CD4-positive, alpha-beta memory T cell (primary cell): Measurements from ENCODE around the gene GMPR2. TPM values are rescaled to one million over a fixed set of nuclear protein-coding genes. Genes with fewer than 3 reads are reported as not detected.
"Not testable (repeated sequence)": the region's sequence is repeated elsewhere in the genome, so short reads cannot be mapped to it uniquely, and the experiment has no call there.

Source experiments
- CTCF ChIA-PET: fragments of 350-600 bp; sonication (Branson Sonifier 250); formaldehyde crosslinking; loops from one replicate; lab custom pipeline; 2021; ENCODE audit warnings: inconsistent platforms; ENCODE audit not compliant: partially characterized antibody; lab: Charles Lee
- POLR2A ChIA-PET: fragments of 350-600 bp; sonication (Branson Sonifier 250); formaldehyde crosslinking; loops from one replicate; lab custom pipeline; 2021; ENCODE audit not compliant: partially characterized antibody; lab: Charles Lee
- DNase-seq, 5 donors: peaks; one replicate each; pipeline versions ENCODE4 v3.0.0 to v3.0.0-alpha.2; 2020 to 2022; ENCODE audit warnings: mixed read lengths in 1 of 5
- H3K27ac ChIP-seq: one replicate; pipeline ENCODE4 v1.7.0; 2013; ENCODE audit warnings: low read depth, low read length
- H3K27me3 ChIP-seq: 2 replicates; pipeline ENCODE4 v1.7.0; 2013; ENCODE audit warnings: mild to moderate bottlenecking, low read length, moderate library complexity; ENCODE audit not compliant: insufficient read depth
- H3K36me3 ChIP-seq: 2 replicates; pipeline ENCODE4 v1.7.0; 2013; ENCODE audit warnings: mild to moderate bottlenecking, low read length, moderate library complexity; ENCODE audit not compliant: insufficient read depth
- H3K4me1 ChIP-seq: 2 replicates; pipeline ENCODE4 v1.7.0; 2013; ENCODE audit warnings: mild to moderate bottlenecking, low read length, moderate library complexity; ENCODE audit not compliant: insufficient read depth
- H3K4me3 ChIP-seq, 2 donors: one replicate each; pipeline ENCODE4 v1.7.0; 2013; ENCODE audit warnings: low read length in 2 of 2, mild to moderate bottlenecking in 1 of 2
- H3K9me3 ChIP-seq, 2 donors: one replicate each; pipeline ENCODE4 v1.7.0; 2013; ENCODE audit warnings: low read length in 2 of 2, control low read depth in 1 of 2; ENCODE audit not compliant: control insufficient read depth in 1 of 2
- H3K27ac Mint-ChIP-seq, 7 donors: one replicate each; pipeline ENCODE4 v1.8.0; 2020 to 2021; ENCODE audit warnings: mixed read lengths in 7 of 7, mild to moderate bottlenecking in 6 of 7, inconsistent platforms in 3 of 7, moderate library complexity in 3 of 7
- H3K27me3 Mint-ChIP-seq, 2 donors: one replicate each; pipeline ENCODE4 v1.8.0; 2020 to 2021; ENCODE audit warnings: mixed read lengths in 2 of 2
- H3K36me3 Mint-ChIP-seq, 2 donors: one replicate each; pipeline ENCODE4 v1.8.0; 2020 to 2021; ENCODE audit warnings: mixed read lengths in 2 of 2, inconsistent platforms in 1 of 2, mild to moderate bottlenecking in 1 of 2
- H3K4me1 Mint-ChIP-seq, 4 donors: one replicate each; pipeline ENCODE4 v1.8.0; 2020 to 2021; ENCODE audit warnings: mixed read lengths in 4 of 4, mild to moderate bottlenecking in 1 of 4
- H3K4me3 Mint-ChIP-seq, 8 donors: one replicate each; pipeline ENCODE4 v1.8.0; 2020 to 2021; ENCODE audit warnings: mixed read lengths in 8 of 8, mild to moderate bottlenecking in 7 of 8, moderate library complexity in 6 of 8, inconsistent platforms in 3 of 8
- H3K9me3 Mint-ChIP-seq, 8 donors: one replicate each; pipeline ENCODE4 v1.8.0; 2020 to 2021; ENCODE audit warnings: mixed read lengths in 8 of 8, mild to moderate bottlenecking in 5 of 8, inconsistent platforms in 3 of 8, moderate library complexity in 1 of 8
- intact Hi-C: fragments of 100-400 bp; cut with micrococcal nuclease; formaldehyde crosslinking; loops from one replicate; pipeline ENCODE4 v1.15.1; 2023
- polyA plus RNA-seq, 2 donors: library from polyadenylated mRNA; unstranded; fragments of 300-500 nt; fragmentation: Illumina TruSeq; gene quantifications; one replicate each; pipeline ENCODE4 v1.2.3, GENCODE V29; 2021
- total RNA-seq, 2 experiments: library from RNA; stranded (reverse); gene quantifications; one replicate each; pipeline ENCODE4 v1.2.3, GENCODE V29; 2021

Gene GMPR2
- total and polyA plus RNA-seq, 4 experiments from 2014 or later: 91.0 to 116 (median 99.3) TPM

- peak overlapping the region; percentile 95 to 100 (median 99) for H3K27ac Mint-ChIP-seq
- H3K4me3 ChIP-seq: peak overlapping the region in 1 of 2 donors; percentile 91
- DNase-seq: no peak
- no peaks in the 10 kb centered on the region for H3K9me3 ChIP-seq
- H3K4me3 Mint-ChIP-seq: peak overlapping the region; percentile 92 to 99 (median 96)
- intact Hi-C loops: loop anchor here (1.0 to 2.0 kb wide), 6 partner anchors 19 to 99 kb away; partner anchors contain the start of genes DCAF11, EMC9, IPO4 and IRF9
- peaks cover 42% of the 10 kb centered on the region for H3K4me1 ChIP-seq
- peaks cover 21 to 49% of the 10 kb centered on the region in 2 donors for H3K36me3 Mint-ChIP-seq
- ChIA-PET POLR2A (interaction anchor here (0.7 to 6.6 kb wide), 34 partner anchors 7 to 1156 kb away, joined by 3 to 171 read pairs (median 8); partner anchors contain the start of genes CBLN3, CIDEB, DCAF11 and DHRS1), CTCF (interaction anchor here (0.6 to 4.9 kb wide), 14 partner anchors 10 to 222 kb away, joined by 3 to 68 read pairs (median 9); partner anchors contain the start of genes CIDEB, DCAF11, DHRS1 and NOP9)
- H3K27me3 Mint-ChIP-seq: no peaks in the 10 kb centered on the region
- H3K4me1 Mint-ChIP-seq: peaks cover 33 to 72% (median 48%) of the 10 kb centered on the region in 4 donors
- peaks cover 0 to 5% (median 0%) of the 10 kb centered on the region in 8 donors for H3K9me3 Mint-ChIP-seq
- peak overlapping the region; percentile 100 for H3K27ac ChIP-seq
- H3K27me3 ChIP-seq: no peaks in the 10 kb centered on the region
- H3K36me3 ChIP-seq: peaks cover 23% of the 10 kb centered on the region
Observed at GRCh38 chr14:24213866-24214662, 18.7 kb upstream of the GMPR2 start.

DNA sequence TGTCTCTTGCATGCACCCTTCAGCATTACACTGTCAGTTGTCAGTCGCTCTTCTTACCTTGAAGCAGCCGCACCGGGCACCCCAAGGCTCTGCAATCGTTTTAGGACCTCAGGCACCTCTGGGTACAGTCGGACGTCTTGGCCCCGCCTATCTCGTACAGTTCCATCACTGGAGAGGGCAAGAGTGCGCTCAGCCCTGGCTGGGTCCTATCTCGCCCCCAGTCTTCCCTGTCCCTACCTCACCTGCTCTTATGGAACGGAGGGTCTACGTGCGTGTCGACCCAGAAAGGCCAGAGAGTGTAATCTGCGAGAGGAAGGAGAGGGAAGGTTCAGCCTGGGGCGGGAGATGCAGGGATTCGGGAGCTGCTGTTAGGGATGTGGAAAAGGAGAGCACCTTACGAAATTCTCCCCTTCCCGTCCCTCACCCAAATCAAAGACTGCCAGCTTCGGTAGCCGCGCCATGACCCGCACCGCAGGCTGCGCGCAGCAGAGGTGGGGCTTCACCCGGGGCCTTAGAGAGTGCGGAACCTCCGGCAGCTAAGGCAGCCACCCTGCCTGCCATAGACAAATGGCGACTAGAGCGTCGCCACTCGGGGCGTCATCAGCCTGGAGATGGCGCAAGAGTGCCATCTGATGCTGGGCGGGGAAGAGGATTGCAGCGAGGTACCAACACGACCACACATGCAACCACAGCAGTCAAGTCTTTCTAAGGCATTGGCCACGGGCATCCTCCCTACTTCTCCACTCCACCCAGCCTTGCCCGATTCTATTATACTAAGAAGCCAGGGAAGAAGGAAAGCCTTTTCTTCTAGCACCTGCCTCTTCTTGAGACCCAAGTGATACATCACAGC is 17.0 kb upstream of the GMPR2 start, which contains the start of gene MDP1:
TSS of gene MDP1 (minus strand) at position 572 of the 850 bp plus-strand sequence. CDS start at position 461, 111 bp downstream.
- Histone ChIP-seq H3K27me3 (no peaks in the 10 kb centered on the region), H3K4me3 (peak within 1 kb of the TSS; percentile 94 to 95), H3K9me3 (no peaks in the 10 kb centered on the region), H3K36me3 (peaks cover 6% of the 10 kb centered on the region), H3K4me1 (peaks cover 42% of the 10 kb centered on the region), H3K27ac (peak within 1 kb of the TSS; percentile 100)
- Mint-ChIP-seq H3K27me3 (no peaks in the 10 kb centered on the region), H3K4me3 (peak within 1 kb of the TSS; percentile 90 to 97 (median 93)), H3K27ac (peak within 1 kb of the TSS; percentile 95 to 100 (median 99)), H3K36me3 (peaks cover 10 to 36% of the 10 kb centered on the region in 2 donors), H3K9me3 (peaks cover 0 to 5% (median 0%) of the 10 kb centered on the region in 8 donors), H3K4me1 (peaks cover 30 to 56% (median 44%) of the 10 kb centered on the region in 4 donors)
- intact Hi-C loops: loop anchor here (1.0 kb wide), 6 partner anchors 17 to 227 kb away; partner anchors contain the start of genes GMPR2, NEDD8, RABGGTA and SDR39U1
- peak; percentile 86 to 92 (median 88) for DNase-seq
- ChIA-PET POLR2A (interaction anchor here (0.6 to 6.6 kb wide), 32 partner anchors 9 to 895 kb away, joined by 3 to 171 read pairs (median 8); partner anchors contain the start of genes CBLN3, CIDEB, DCAF11 and DHRS1), CTCF (interaction anchor here (0.7 to 4.9 kb wide), 27 partner anchors 9 to 222 kb away, joined by 3 to 68 read pairs (median 5); partner anchors contain the start of genes CIDEB, DCAF11, IPO4 and NRL)

GRCh38 chr14:24216345-24216699 is 16.4 kb upstream of the GMPR2 start:
- Mint-ChIP-seq H3K27me3 (no peaks in the 10 kb centered on the region), H3K4me3 (peak overlapping the region; percentile 90 to 97 (median 93)), H3K36me3 (peaks cover 9 to 32% of the 10 kb centered on the region in 2 donors), H3K9me3 (peaks cover 0 to 5% (median 0%) of the 10 kb centered on the region in 8 donors), H3K27ac (peak overlapping the region; percentile 94 to 100 (median 98)), H3K4me1 (peaks cover 30 to 55% (median 42%) of the 10 kb centered on the region in 4 donors)
- H3K27me3 ChIP-seq: no peaks in the 10 kb centered on the region
- ChIA-PET CTCF (interaction anchor here (0.8 to 4.9 kb wide), 19 partner anchors 9 to 107 kb away, joined by 3 to 68 read pairs (median 5); partner anchors contain the start of genes CIDEB, IPO4, TINF2 and TM9SF1), POLR2A (interaction anchor here (0.6 to 6.6 kb wide), 32 partner anchors 9 to 895 kb away, joined by 3 to 171 read pairs (median 8); partner anchors contain the start of genes CBLN3, CIDEB, DCAF11 and DHRS1)
- H3K36me3 ChIP-seq: peaks cover 2% of the 10 kb centered on the region
- H3K4me3 ChIP-seq: peak overlapping the region in 1 of 2 donors; percentile 94
- no peak for DNase-seq
- no peaks in the 10 kb centered on the region for H3K9me3 ChIP-seq
- peak overlapping the region; percentile 100 for H3K27ac ChIP-seq
- H3K4me1 ChIP-seq: peaks cover 39% of the 10 kb centered on the region
- intact Hi-C loops: loop anchor here (1.0 kb wide), 6 partner anchors 16 to 226 kb away; partner anchors contain the start of genes GMPR2, NEDD8, RABGGTA and SDR39U1

- Mint-ChIP-seq H3K27ac (peak overlapping the region in 5 of 7 donors; percentile 52 to 100 (median 95)), H3K4me1 (peaks cover 25 to 49% (median 37%) of the 10 kb centered on the region in 4 donors), H3K36me3 (peaks cover 4 to 27% of the 10 kb centered on the region in 2 donors)
- H3K9me3 ChIP-seq, DNase-seq, H3K36me3 ChIP-seq, H3K9me3 Mint-ChIP-seq, H3K4me3 Mint-ChIP-seq, H3K27me3 ChIP-seq, H3K27me3 Mint-ChIP-seq, H3K4me3 ChIP-seq: not testable (repeated sequence)
- peak overlapping the region; percentile 100 for H3K27ac ChIP-seq
- H3K4me1 ChIP-seq: peaks cover 33% of the 10 kb centered on the region
- CTCF ChIA-PET: interaction anchor here (1.3 to 4.9 kb wide), 6 partner anchors 8 to 92 kb away, joined by 5 to 68 read pairs (median 14); partner anchors contain the start of genes CIDEB, IPO4, TINF2 and TM9SF1
- POLR2A ChIA-PET: interaction anchor here (0.6 to 6.6 kb wide), 13 partner anchors 8 to 108 kb away, joined by 3 to 171 read pairs (median 21); partner anchors contain the start of genes DHRS1, GMPR2, IPO4 and NEDD8
- intact Hi-C loops: loop anchor here (1.0 kb wide), 6 partner anchors 15 to 225 kb away; partner anchors contain the start of genes GMPR2, NEDD8, RABGGTA and SDR39U1
Observed at GRCh38 chr14:24216876-24217275, 15.9 kb upstream of the GMPR2 start.

DNA sequence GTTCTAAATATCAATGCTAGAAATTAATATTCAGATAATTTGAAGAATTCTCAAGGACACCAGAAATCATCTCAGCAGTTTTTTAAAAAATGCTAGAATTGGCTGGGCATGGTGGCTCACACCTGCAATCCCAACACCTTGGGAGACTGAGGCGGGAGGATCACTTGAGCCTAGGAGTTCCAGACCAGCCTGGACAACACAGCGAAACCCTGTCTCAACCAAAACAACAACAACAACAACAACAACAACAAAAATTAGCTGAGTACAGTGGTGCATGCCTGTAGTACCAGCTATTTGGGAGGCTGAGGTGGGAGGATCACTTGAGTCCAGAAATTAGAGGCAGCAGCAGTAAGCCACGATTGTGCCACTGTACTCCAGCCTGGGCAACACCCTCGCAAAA is 13.6 kb upstream of the GMPR2 start:
- H3K4me3 Mint-ChIP-seq: no peak overlapping the region
- H3K36me3 ChIP-seq: no peaks in the 10 kb centered on the region
- DNase-seq: no peak
- H3K27ac ChIP-seq: no peak overlapping the region
- no peaks in the 10 kb centered on the region for H3K27me3 Mint-ChIP-seq
- CTCF ChIA-PET: interaction anchor here (1.0 to 2.3 kb wide), 7 partner anchors 10 to 218 kb away, joined by 3 to 9 read pairs (median 4); partner anchors contain the start of genes PSME2 and TINF2
- POLR2A ChIA-PET: interaction anchor here (1.4 to 2.2 kb wide), 3 partner anchors 14 to 24 kb away, joined by 5 to 6 read pairs (median 6); partner anchors contain the start of genes GMPR2, TINF2 and TM9SF1
- H3K4me3 ChIP-seq: no peak overlapping the region
- H3K4me1 ChIP-seq: peaks cover 20% of the 10 kb centered on the region
- H3K9me3 ChIP-seq: no peaks in the 10 kb centered on the region
- peaks cover 4 to 21% of the 10 kb centered on the region in 2 donors for H3K36me3 Mint-ChIP-seq
- no peak overlapping the region for H3K27ac Mint-ChIP-seq
- peaks cover 15 to 27% (median 21%) of the 10 kb centered on the region in 4 donors for H3K4me1 Mint-ChIP-seq
- peaks cover 0 to 2% (median 0%) of the 10 kb centered on the region in 8 donors for H3K9me3 Mint-ChIP-seq
- H3K27me3 ChIP-seq: no peaks in the 10 kb centered on the region
- intact Hi-C loops: no loop called here

- DNase-seq: no peak
- Histone ChIP-seq H3K9me3 (no peaks in the 10 kb centered on the region), H3K27me3 (no peaks in the 10 kb centered on the region), H3K4me3 (no peak overlapping the region), H3K4me1 (peaks cover 16% of the 10 kb centered on the region), H3K27ac (no peak overlapping the region), H3K36me3 (no peaks in the 10 kb centered on the region)
- intact Hi-C loops: no loop called here
- Mint-ChIP-seq H3K27ac (peak overlapping the region in 3 of 7 donors; percentile 24 to 57 (median 37)), H3K4me1 (peaks cover 13 to 25% (median 19%) of the 10 kb centered on the region in 4 donors), H3K36me3 (peaks cover 4 to 23% of the 10 kb centered on the region in 2 donors), H3K9me3 (peaks cover 0 to 2% (median 0%) of the 10 kb centered on the region in 8 donors), H3K27me3 (no peaks in the 10 kb centered on the region), H3K4me3 (no peak overlapping the region)
- POLR2A ChIA-PET: interaction anchor here (0.9 to 2.2 kb wide), 6 partner anchors 11 to 52 kb away, joined by 3 to 8 read pairs (median 6); partner anchors contain the start of genes GMPR2, RABGGTA, TINF2 and TM9SF1
- CTCF ChIA-PET: interaction anchor here (1.0 to 2.3 kb wide), 9 partner anchors 9 to 217 kb away, joined by 3 to 9 read pairs (median 4); partner anchors contain the start of genes PSME2 and TINF2
Observed at GRCh38 chr14:24219521-24219920, 13.2 kb upstream of the GMPR2 start.
